HL-60 (cell line): ENCODE results near the gene KAT2A.

Experiments used
- DNase-seq, 2 experiments: peaks; one replicate each; pipeline ENCODE4 v3.0.0-alpha.2; 2010 to 2020; ENCODE audit warnings: low read depth in 1 of 2, low spot score in 1 of 2
- H3K27ac ChIP-seq: fragments of 250-450 bp; sonication (Bioruptor Pico); replicated peaks from 2 replicates; pipeline ENCODE4 v1.5.1; 2020; ENCODE audit warnings: mild to moderate bottlenecking, moderate library complexity
- H3K27me3 ChIP-seq: fragments of 250-450 bp; sonication (Bioruptor Pico); 2 replicates; pipeline ENCODE4 v1.5.1; 2021; ENCODE audit warnings: mild to moderate bottlenecking, moderate library complexity; ENCODE audit not compliant: insufficient read depth, poor library complexity, severe bottlenecking
- H3K4me3 ChIP-seq: replicated peaks from 2 replicates; pipeline ENCODE4 v1.5.1; 2011; ENCODE audit warnings: mild to moderate bottlenecking, control low read depth, low read length; ENCODE audit not compliant: insufficient read depth
- GABPA ChIP-seq: IDR thresholded peaks from 2 replicates; pipeline ENCODE4 v1.6.1; 2012; ENCODE audit warnings: low read depth
- POLR2AphosphoS5 ChIP-seq: IDR thresholded peaks from 2 replicates; pipeline ENCODE4 v1.6.1; 2012; ENCODE audit warnings: low read depth
- SPI1 ChIP-seq: IDR thresholded peaks from 2 replicates; pipeline ENCODE4 v1.6.1; 2012; ENCODE audit warnings: low read depth, mild to moderate bottlenecking, borderline replicate concordance
- TF ChIP-seq, protein P1 (sequence below): IDR thresholded peaks from 2 replicates; pipeline ENCODE4 v1.6.1; 2012; ENCODE audit warnings: low read depth; ENCODE audit not compliant: insufficient replicate concordance
- TF ChIP-seq, protein P2 (sequence below): IDR thresholded peaks from one replicate; pipeline ENCODE4 v1.5.1; 2011; ENCODE audit warnings: low read length, control low read depth, inconsistent platforms; ENCODE audit not compliant: insufficient read depth

KAT2A gene

DNA sequence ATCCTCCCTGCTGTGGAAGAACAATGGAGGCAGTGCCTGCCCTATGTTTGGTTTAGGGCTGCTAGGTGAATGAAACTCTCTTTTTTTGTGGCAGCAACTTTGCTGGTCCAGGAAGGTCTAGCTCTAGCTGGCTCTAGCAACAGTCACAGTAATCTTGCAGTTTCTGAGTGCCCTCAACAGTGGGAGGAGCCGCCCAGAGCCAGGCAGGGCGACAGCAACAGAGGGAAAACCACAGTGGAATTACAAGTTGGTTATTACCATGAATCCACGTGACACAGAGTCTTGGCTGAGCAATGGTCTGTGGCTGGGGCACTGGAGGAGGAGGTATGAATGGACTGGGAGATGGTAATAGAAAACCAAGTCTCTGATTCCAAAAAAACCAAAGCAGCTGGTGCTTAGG is 11.8 kb upstream of the KAT2A start:
- Histone ChIP-seq H3K27ac (no peak overlapping the region), H3K27me3 (no peaks in the 10 kb centered on the region), H3K4me3 (no peak overlapping the region)
- TF ChIP-seq, protein P1, sequence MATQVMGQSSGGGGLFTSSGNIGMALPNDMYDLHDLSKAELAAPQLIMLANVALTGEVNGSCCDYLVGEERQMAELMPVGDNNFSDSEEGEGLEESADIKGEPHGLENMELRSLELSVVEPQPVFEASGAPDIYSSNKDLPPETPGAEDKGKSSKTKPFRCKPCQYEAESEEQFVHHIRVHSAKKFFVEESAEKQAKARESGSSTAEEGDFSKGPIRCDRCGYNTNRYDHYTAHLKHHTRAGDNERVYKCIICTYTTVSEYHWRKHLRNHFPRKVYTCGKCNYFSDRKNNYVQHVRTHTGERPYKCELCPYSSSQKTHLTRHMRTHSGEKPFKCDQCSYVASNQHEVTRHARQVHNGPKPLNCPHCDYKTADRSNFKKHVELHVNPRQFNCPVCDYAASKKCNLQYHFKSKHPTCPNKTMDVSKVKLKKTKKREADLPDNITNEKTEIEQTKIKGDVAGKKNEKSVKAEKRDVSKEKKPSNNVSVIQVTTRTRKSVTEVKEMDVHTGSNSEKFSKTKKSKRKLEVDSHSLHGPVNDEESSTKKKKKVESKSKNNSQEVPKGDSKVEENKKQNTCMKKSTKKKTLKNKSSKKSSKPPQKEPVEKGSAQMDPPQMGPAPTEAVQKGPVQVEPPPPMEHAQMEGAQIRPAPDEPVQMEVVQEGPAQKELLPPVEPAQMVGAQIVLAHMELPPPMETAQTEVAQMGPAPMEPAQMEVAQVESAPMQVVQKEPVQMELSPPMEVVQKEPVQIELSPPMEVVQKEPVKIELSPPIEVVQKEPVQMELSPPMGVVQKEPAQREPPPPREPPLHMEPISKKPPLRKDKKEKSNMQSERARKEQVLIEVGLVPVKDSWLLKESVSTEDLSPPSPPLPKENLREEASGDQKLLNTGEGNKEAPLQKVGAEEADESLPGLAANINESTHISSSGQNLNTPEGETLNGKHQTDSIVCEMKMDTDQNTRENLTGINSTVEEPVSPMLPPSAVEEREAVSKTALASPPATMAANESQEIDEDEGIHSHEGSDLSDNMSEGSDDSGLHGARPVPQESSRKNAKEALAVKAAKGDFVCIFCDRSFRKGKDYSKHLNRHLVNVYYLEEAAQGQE = no peak
- no peak for TF ChIP-seq GABPA
- TF ChIP-seq, protein P2, sequence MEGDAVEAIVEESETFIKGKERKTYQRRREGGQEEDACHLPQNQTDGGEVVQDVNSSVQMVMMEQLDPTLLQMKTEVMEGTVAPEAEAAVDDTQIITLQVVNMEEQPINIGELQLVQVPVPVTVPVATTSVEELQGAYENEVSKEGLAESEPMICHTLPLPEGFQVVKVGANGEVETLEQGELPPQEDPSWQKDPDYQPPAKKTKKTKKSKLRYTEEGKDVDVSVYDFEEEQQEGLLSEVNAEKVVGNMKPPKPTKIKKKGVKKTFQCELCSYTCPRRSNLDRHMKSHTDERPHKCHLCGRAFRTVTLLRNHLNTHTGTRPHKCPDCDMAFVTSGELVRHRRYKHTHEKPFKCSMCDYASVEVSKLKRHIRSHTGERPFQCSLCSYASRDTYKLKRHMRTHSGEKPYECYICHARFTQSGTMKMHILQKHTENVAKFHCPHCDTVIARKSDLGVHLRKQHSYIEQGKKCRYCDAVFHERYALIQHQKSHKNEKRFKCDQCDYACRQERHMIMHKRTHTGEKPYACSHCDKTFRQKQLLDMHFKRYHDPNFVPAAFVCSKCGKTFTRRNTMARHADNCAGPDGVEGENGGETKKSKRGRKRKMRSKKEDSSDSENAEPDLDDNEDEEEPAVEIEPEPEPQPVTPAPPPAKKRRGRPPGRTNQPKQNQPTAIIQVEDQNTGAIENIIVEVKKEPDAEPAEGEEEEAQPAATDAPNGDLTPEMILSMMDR = no peak
- no peak for TF ChIP-seq SPI1
- TF ChIP-seq POLR2AphosphoS5 = no peak
- peak in 1 of 2 experiments; percentile 79 for DNase-seq

DNA sequence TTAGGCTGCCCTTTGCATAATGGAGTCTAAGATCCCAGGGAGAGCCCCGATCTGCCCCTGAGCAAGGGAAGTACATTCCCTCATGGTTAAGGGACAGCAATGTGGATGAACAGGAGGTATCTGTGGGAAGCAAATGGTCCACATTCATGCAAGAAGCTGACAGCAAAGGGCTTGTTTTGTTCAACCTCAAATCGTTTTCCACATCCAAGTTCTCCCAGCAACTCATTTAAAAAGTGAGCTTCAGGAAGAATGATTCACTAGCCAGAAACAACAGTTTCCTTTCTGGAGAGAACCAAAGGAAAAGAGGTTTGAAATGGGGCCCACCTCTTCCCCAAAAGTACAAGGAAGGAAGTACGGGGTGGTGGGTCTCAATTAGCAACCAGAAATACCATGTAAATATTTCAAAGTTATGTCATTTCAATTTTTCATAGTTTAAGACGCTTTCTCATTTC is 10.8 kb upstream of the KAT2A start:
- no peaks in the 10 kb centered on the region for H3K27me3 ChIP-seq
- no peak overlapping the region for H3K4me3 ChIP-seq
- H3K27ac ChIP-seq = peak overlapping the region; percentile 3; the same call in 1 of the 2 replicates
- 0 out of 2 replicates have a peak, but pooled peaks have one; percentile 10 for TF ChIP-seq SPI1
- TF ChIP-seq, protein P2 = no peak
- no peak for DNase-seq

DNA sequence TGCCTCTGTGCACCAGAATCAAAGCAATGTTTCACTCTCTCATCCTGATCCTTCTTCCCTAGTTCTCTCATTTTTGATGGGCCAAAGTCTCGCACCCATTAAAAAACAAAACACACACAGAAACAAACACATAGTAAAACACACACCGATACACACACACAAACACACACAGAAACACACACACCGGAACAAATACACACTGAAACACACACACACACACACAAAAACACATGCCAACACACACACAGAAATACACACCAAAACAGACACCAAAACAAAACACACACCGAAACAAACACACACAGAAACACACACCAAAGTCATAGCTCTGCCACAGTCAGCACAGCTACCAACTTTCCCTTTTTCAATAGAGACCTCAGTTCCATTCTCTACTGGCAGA is 10.1 kb upstream of the KAT2A start:
- no peak for DNase-seq
- no peaks in the 10 kb centered on the region for H3K27me3 ChIP-seq
- TF ChIP-seq, protein P1 = no peak
- 0 out of 2 replicates have a peak overlapping the region, but pooled peaks have one; percentile 10 for H3K27ac ChIP-seq
- H3K4me3 ChIP-seq = no peak overlapping the region

DNA sequence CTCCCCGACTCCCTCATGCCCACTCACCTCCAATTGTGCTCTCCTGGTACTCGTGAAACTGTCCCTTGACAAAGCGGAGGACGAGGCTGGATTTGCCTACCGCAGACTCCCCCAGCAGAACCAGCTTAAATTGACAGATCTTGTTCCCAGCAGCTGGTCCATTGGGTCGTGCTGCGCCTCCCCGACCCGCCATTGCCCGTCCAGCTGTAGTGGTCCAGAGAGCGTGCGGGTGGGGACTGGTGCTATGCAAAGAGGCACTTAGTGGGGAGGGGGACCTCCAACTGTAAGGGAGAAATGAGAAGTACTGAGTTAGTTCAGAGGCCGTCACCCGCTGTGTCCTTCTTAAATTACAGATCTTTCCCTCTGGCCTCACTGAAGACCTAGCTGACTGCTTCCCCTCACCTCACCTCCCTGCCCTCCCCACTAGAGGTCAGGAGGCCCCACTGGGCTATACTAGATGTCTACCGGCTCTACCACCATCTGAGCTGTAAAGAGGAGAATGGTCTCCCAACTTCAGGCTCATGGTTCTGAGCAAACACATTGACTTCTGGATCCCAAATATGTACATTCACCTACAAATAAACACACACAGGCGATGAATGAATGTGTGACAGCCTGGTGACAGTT is 9.3 kb upstream of the KAT2A start:
- Histone ChIP-seq H3K4me3 (no peak overlapping the region), H3K27me3 (no peaks in the 10 kb centered on the region), H3K27ac (no peak overlapping the region)
- TF ChIP-seq, protein P1 = no peak
- TF ChIP-seq SPI1 = no peak
- DNase-seq = no peak
